ENCODE data around the gene TRAP1. TPM values are rescaled to one million over a fixed set of nuclear protein-coding genes. Genes with fewer than 3 reads are reported as not detected.

The TRAP1 gene
- total RNA-seq, 1 experiment from 2014 or later, result 173 TPM

GRCh38 chr16:3737181-3737580, 19.9 kb upstream of the TRAP1 start:
- ChIA-PET CTCF (no interaction called here), POLR2A (no interaction called here)
- no peaks in the 10 kb centered on the region for H3K27me3 ChIP-seq (replicated peaks; ENCODE audit: control insufficient read depth, insufficient read depth, low read length)
- no peaks in the 10 kb centered on the region for H3K27me3 Mint-ChIP-seq (ENCODE audit: insufficient read depth, unreplicated experiment)
- H3K27ac Mint-ChIP-seq (ENCODE audit: unreplicated experiment), result no peak overlapping the region
- peaks cover 94% of the 10 kb centered on the region for H3K36me3 Mint-ChIP-seq (ENCODE audit: insufficient read depth, unreplicated experiment)
- intact Hi-C loops (cut with micrococcal nuclease; ENCODE audit: unreplicated experiment), result no loop called here
- no TSS peak for BruUV-seq (replicated peaks)
- no peak overlapping the region for H3K4me3 ChIP-seq (ENCODE audit: low read depth, low read length)
- DNase-seq, result no peak
- H3K9me3 ChIP-seq, result no peaks in the 10 kb centered on the region
- H3K36me3 ChIP-seq (ENCODE audit: control insufficient read depth, insufficient read depth, low read length), result peaks cover 8% of the 10 kb centered on the region
- no peaks in the 10 kb centered on the region for H3K9me3 Mint-ChIP-seq (ENCODE audit: unreplicated experiment)
- H3K4me1 Mint-ChIP-seq (ENCODE audit: low read depth, unreplicated experiment), result no peaks in the 10 kb centered on the region
- no peak for TF ChIP-seq CTCF (IDR thresholded peaks at IDR 0.05; ENCODE audit: insufficient read depth in 1 of 2, low read depth in 1 of 2, low read length in 1 of 2, severe bottlenecking in 1 of 2, unreplicated experiment in 1 of 2)
- no peaks in the 10 kb centered on the region for H3K4me1 ChIP-seq
- no peak overlapping the region for H3K4me3 Mint-ChIP-seq (ENCODE audit: unreplicated experiment)

- Mint-ChIP-seq H3K36me3 (ENCODE audit: insufficient read depth, unreplicated experiment) (peaks cover 90% of the 10 kb centered on the region), H3K27me3 (ENCODE audit: insufficient read depth, unreplicated experiment) (no peaks in the 10 kb centered on the region), H3K27ac (ENCODE audit: unreplicated experiment) (no peak overlapping the region), H3K4me3 (ENCODE audit: unreplicated experiment) (no peak overlapping the region), H3K9me3 (ENCODE audit: unreplicated experiment) (no peaks in the 10 kb centered on the region), H3K4me1 (ENCODE audit: low read depth, unreplicated experiment) (no peaks in the 10 kb centered on the region)
- Histone ChIP-seq H3K36me3 (ENCODE audit: control insufficient read depth, insufficient read depth, low read length) (peaks cover 8% of the 10 kb centered on the region), H3K27me3 (replicated peaks; ENCODE audit: control insufficient read depth, insufficient read depth, low read length) (no peaks in the 10 kb centered on the region), H3K4me1 (no peaks in the 10 kb centered on the region), H3K9me3 (no peaks in the 10 kb centered on the region), H3K4me3 (ENCODE audit: low read depth, low read length) (no peak overlapping the region)
- no TSS peak for BruUV-seq (replicated peaks)
- TF ChIP-seq CTCF (IDR thresholded peaks at IDR 0.05; ENCODE audit: insufficient read depth in 1 of 2, low read depth in 1 of 2, low read length in 1 of 2, severe bottlenecking in 1 of 2, unreplicated experiment in 1 of 2), result no peak
- intact Hi-C loops (cut with micrococcal nuclease; ENCODE audit: unreplicated experiment), result no loop called here
- ChIA-PET POLR2A (interaction anchor here (0.5 kb wide), 1 partner anchor 386 kb away, joined by 3 read pairs; no protein-coding TSS in a partner anchor), CTCF (no interaction called here)
- no peak for DNase-seq
Measured at GRCh38 chr16:3736116-3736515, 18.8 kb upstream of the TRAP1 start.

- peaks cover 8% of the 10 kb centered on the region for H3K36me3 ChIP-seq (ENCODE audit: control insufficient read depth, insufficient read depth, low read length)
- H3K27me3 Mint-ChIP-seq (ENCODE audit: insufficient read depth, unreplicated experiment), result no peaks in the 10 kb centered on the region
- peaks cover 86% of the 10 kb centered on the region for H3K36me3 Mint-ChIP-seq (ENCODE audit: insufficient read depth, unreplicated experiment)
Measured at GRCh38 chr16:3735541-3735940, 18.2 kb upstream of the TRAP1 start.

More at GRCh38 chr16:3735541-3735940, 18.2 kb upstream of the TRAP1 start:
- no peak for DNase-seq
- Mint-ChIP-seq H3K4me1 (ENCODE audit: low read depth, unreplicated experiment) (no peaks in the 10 kb centered on the region), H3K9me3 (ENCODE audit: unreplicated experiment) (no peaks in the 10 kb centered on the region), H3K27ac (ENCODE audit: unreplicated experiment) (no peak overlapping the region), H3K4me3 (ENCODE audit: unreplicated experiment) (no peak overlapping the region)
- intact Hi-C loops (cut with micrococcal nuclease; ENCODE audit: unreplicated experiment), result no loop called here
- no peaks in the 10 kb centered on the region for H3K9me3 ChIP-seq
- ChIA-PET POLR2A (interaction anchor here (0.5 kb wide), 1 partner anchor 385 kb away, joined by 3 read pairs; no protein-coding TSS in a partner anchor), CTCF (no interaction called here)
- TF ChIP-seq CTCF (IDR thresholded peaks at IDR 0.05; ENCODE audit: insufficient read depth in 1 of 2, low read depth in 1 of 2, low read length in 1 of 2, severe bottlenecking in 1 of 2, unreplicated experiment in 1 of 2), result no peak
- H3K4me3 ChIP-seq (ENCODE audit: low read depth, low read length), result no peak overlapping the region
- no peaks in the 10 kb centered on the region for H3K4me1 ChIP-seq
- BruUV-seq (replicated peaks), result no TSS peak
- H3K27me3 ChIP-seq (replicated peaks; ENCODE audit: control insufficient read depth, insufficient read depth, low read length), result no peaks in the 10 kb centered on the region
